Stimulated activated CD8-positive, alpha-beta memory T cell treated with anti-CD3 and anti-CD28 coated beads, Interleukin-2, amount 100 ng/mL, for 1 hour (primary cell): ENCODE measurements around the gene RAB3B.
"Not testable (repeated sequence)": the region's sequence is repeated elsewhere in the genome, so short reads cannot be mapped to it uniquely, and the experiment has no call there.

Source experiments
- DNase-seq, 2 donors: peaks; one replicate each; pipeline ENCODE4 v3.0.0-alpha.2; 2020; ENCODE audit warnings: low read depth in 2 of 2

RAB3B gene

GRCh38 chr1:51989582-51990477 lies 670 bp downstream of the RAB3B start:
- no peak for DNase-seq

GRCh38 chr1:51988254-51988653 lies 2.2 kb downstream of the RAB3B start:
- DNase-seq = no peak

GRCh38 chr1:51986718-51987117 lies 3.8 kb downstream of the RAB3B start:
- no peak for DNase-seq

GRCh38 chr1:51982161-51982560 lies 8.3 kb downstream of the RAB3B start:
- no peak for DNase-seq

GRCh38 chr1:51981555-51981954 lies 8.9 kb downstream of the RAB3B start:
- DNase-seq = no peak

DNA sequence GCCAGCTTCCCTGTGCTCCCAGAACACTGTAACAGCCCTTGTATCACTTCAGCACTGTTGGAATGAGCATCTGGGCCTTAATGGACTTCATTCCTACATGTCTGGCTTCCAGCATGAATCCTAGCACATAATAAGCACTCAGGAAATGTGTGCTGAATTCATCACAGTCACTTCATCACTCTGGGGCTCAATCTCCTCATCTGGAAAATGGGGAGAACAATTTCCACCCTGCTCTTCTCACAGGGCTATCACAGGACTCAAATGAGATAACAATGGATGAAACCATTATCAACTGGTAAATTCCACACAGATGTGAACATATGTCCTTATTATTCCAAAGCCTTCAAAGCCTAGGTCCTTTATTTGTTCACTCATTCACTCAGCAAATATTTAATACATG lies 12.4 kb downstream of the RAB3B start:
- no peak for DNase-seq

GRCh38 chr1:51976846-51977602 lies 13.5 kb downstream of the RAB3B start:
- DNase-seq = no peak

DNA sequence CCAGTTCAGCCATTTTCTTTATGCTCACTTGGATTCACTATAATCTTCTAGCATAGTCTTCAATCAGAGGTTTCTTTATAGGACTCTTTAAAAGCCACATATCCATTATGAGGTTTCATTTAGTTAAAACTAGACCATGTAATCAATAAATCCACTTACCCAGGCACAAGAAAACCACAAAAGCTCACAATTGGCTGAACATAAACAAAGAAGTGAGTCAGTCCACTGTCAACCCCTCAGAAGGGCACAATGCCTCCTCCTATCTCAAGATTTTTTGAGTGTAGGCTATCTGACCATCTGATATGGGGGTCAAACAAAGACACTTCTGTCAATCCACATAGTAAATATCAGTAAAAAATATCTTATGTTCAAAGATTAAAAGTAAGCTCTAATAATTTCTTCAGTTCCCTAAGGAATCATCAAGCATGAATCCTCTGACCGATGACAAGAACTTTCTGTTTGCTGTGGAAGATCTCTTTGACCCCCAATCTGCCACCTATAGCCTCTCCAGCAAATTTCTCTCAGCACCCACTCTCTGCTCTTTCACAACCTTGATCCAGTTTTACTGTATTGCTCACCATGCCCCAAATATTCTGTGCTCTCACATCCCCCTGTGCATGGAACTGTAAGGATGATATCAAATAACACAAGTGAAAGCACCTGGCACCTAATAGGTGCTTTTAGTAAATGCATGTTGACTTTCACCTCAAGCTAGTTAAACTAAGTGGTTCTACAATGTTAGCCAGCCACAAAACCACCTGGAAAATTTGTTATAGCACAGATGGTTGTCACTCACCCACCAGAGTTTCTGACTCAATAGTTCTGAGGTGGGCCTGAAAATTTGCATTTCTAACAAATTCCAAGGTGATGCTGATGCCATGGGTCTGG lies 16.7 kb downstream of the RAB3B start:
- DNase-seq = no peak

DNA sequence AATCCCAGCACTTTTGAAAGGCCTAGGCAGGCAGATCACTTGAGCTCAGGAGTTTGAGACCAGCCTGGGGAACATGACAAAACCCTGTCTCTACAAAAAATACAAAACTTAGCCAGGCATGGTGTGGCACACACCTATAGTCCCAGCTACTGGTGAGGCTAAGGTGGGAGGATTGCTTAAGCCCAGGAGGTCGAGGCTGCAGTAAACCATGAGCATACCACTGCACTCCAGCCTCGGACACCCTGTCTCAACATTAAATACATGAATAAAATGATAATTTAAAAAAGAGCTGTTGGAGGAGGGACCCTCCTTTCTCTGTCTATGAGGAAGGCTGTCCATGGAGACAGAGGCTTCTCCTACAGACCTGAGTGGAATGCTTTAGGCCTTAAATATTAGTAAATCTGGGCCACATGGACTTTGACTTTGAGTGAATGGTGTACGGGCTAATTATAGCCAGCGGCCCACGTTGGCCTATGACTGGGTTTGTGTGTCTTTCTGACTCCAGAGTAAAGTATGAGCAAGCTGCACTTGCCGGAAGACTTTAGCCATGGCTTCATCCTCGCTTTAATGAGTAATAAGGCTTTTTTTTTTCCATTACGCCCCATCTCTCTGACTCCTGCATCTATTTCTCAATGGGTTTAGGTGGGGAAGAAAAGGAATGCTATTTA lies 21.3 kb downstream of the RAB3B start:
- no peak for DNase-seq

- no peak for DNase-seq
These were observed 21.9 kb downstream of the RAB3B start for GRCh38 chr1:51968632-51969031.

GRCh38 chr1:51967213-51967791 lies 23.2 kb downstream of the RAB3B start:
- DNase-seq = not testable (repeated sequence)

- DNase-seq = no peak
These were observed 23.9 kb downstream of the RAB3B start for GRCh38 chr1:51966559-51966958.

DNA sequence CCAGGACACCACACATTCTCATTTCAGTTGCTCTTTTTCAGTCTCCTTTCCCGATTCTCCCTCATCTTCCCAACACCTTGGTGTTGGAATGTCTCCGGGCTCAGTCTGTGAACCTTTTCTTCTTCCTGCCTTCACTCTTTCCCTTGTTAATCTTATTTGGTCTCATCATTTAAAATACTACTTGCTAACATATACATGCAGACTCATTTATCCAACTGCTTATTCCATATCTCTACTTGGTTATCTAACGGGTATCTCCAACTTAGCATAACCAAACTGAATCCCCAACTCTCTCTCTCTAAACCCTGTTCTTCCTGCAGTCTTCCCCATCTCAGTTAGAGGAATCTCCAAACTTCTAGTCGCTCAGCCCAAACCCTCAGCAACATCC lies 26.2 kb downstream of the RAB3B start:
- DNase-seq = no peak

DNA sequence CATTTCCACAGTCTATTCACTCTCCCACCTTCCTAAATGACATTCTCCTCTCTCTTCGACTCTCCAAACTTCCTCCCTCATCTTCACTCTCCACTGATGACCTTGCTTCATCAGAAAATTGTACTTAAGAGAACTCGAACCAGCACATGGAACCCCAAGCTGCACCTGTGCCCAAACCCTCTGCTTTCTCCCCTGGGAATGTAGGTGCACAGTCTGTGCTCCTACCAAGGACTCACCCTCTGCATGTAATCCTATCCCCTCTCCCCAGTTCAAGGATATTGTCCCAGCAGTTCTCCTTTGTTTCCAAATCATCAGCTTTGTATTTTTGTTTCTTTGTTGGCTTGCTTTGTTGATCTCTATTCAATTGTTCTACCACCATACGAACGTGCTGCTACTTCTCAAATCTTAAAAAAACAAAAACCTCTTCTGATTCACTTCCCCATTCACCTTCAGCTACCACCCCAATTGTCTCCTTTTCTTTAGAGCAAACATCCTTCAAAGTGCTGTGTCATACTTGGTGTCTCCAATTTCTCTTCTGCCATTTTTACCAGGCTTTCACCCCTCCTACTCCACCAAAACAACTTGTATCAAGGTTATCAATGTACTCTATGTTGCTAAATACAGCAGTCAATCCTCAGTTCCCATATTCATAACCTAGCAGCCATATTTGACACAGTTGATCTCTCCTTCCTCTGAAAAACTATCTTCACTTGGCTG lies 26.8 kb downstream of the RAB3B start:
- DNase-seq = no peak

DNA sequence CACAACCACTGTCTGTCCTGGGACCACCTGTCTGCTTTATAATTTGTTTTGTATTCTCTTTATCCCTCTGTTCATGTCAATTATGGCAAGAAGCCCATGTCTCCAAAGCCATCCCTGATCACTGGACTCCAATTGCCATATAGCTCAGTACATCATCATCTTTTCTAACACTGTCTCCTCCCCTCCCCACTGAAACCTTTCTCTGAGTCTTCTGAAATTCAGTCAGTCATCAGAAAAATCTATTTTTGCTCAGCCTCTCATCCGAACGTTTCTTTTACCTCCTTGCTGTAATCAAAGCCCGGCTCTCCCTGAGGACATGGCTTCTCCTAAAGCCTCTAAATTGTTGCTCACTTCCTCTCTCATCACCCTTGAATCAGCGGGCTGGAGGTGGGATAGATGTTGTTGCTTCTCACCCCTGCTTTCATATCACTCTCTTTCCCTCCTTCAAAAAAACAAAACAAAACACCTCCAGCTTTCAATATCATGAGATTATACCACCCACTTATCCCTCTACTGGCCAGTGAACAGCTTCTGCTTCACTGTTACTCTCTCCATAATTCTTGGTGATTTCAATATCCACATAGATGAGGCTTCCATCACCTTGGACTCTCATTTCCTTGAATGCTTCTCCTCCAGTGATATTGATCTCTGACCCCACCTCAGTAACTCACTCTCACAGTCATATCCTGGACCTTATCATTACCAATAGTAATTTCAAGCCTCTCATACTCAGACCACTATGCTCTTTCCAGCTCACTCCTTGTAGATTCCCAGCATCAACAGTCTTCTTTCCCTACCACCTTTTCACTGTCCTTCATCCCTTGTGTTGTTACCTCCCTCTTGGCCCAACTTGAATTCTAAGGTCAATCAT lies 27.8 kb downstream of the RAB3B start:
- no peak for DNase-seq

- no peak for DNase-seq
These were observed 28.5 kb downstream of the RAB3B start for GRCh38 chr1:51961954-51962353.

DNA sequence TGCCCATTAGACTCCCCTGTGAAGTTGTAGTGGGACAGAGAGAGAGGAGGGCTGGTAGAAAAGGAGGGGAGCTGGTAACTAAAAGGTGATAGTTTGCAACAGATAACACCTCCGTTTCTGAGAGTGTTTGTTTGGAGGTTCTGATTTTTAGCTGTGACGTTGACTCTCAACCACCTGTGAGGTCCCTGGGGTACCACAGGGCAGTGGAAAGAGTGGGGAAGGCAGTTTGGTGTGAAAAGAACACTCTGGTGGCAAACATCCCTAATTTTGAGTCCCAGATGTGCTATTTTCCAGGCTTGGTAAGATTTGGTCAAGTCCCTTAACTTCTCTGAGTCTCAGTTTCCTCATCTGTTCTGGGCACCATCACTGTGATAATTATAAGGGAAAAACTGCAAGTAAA lies 29.3 kb downstream of the RAB3B start:
- DNase-seq = no peak

DNA sequence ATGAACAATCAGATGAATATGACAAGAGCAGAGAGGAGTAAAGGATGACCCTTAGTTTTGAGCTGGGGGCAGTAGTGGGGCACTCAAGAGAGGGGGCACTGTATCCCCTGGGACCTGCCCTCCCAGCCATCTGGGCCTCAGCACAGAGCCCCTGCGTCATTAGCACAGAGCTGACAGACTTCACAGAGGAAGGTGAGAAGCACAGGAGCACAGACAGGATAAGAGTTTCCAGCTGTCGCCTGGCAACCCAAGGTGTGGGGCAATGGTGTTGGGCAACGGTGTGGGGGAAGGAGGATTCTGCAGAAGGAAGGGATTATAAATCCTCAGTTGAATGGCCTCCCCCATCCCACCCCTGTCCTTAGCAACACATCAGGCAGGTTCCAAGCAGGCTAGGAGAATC lies 30.2 kb downstream of the RAB3B start:
- DNase-seq = no peak

GRCh38 chr1:51958824-51959223 lies 31.7 kb downstream of the RAB3B start:
- no peak for DNase-seq

DNA sequence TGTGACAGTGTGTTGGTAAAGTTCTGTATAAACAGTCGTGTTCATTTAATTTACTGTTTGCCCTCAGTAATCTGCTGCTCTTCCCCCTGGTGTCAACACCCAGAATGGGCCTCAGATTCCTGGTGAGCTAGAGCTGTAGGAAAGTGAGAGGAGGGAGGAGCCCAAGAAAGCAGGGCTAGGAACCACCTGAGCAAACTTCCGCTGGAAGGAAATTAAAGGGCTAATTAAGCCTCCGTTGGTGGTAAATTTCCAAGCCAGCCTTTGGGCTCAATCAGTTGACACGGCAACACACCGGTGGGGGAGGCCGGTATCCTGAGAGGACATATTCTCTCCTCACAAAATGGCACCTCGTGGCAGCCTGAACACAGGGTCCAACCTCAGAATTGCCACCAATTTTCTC lies 32.9 kb downstream of the RAB3B start:
- no peak for DNase-seq
